Caco-2 (cell line): Measurements from ENCODE around the gene XRCC3. TPM values are rescaled to one million over a fixed set of nuclear protein-coding genes. Genes with fewer than 3 reads are reported as not detected.

Source experiments
- BruUV-seq: library from RNA; stranded (reverse); fragments of 400-500 nt; replicated peaks from 2 replicates; lab custom pipeline; 2021; lab: Mats Ljungman, UMichigan
- CTCF ChIA-PET: fragments of 300-600 bp; sonication (Branson Sonifier 250); formaldehyde crosslinking; loops from one replicate; lab custom pipeline; 2022; ENCODE audit warnings: antibody characterized with exemption; lab: Charles Lee
- POLR2A ChIA-PET: fragments of 300-600 bp; sonication (Branson Sonifier 250); formaldehyde crosslinking; loops from one replicate; lab custom pipeline; 2022; ENCODE audit warnings: antibody characterized with exemption; lab: Charles Lee
- DNase-seq, 2 experiments: peaks; one replicate each; pipeline versions ENCODE4 v3.0.0 to v3.0.0-alpha.2; 2020 to 2022
- H3K27me3 ChIP-seq: replicated peaks from 2 replicates; pipeline ENCODE4 v1.6.0; 2011; ENCODE audit warnings: low read length; ENCODE audit not compliant: control insufficient read depth, insufficient read depth
- H3K36me3 ChIP-seq: 2 replicates; pipeline ENCODE4 v1.5.1; 2011; ENCODE audit warnings: low read length; ENCODE audit not compliant: control insufficient read depth, insufficient read depth
- H3K4me1 ChIP-seq: fragments of 250-450 bp; sonication (Bioruptor Pico); 2 replicates; pipeline ENCODE4 v1.5.1; 2020; ENCODE audit warnings: mild to moderate bottlenecking
- H3K4me3 ChIP-seq: 2 replicates; pipeline ENCODE4 v1.5.1; 2011; ENCODE audit warnings: low read depth, mild to moderate bottlenecking, control low read depth, low read length
- H3K9me3 ChIP-seq: fragments of 250-450 bp; sonication (Bioruptor Pico); 2 replicates; pipeline ENCODE4 v1.5.1; 2020; ENCODE audit warnings: mild to moderate bottlenecking, moderate library complexity
- H3K27ac Mint-ChIP-seq: one replicate; pipeline ENCODE4 v1.8.0; 2022; ENCODE audit warnings: mixed read lengths; ENCODE audit not compliant: unreplicated experiment
- H3K27me3 Mint-ChIP-seq: one replicate; pipeline ENCODE4 v1.8.0; 2022; ENCODE audit warnings: mixed read lengths; ENCODE audit not compliant: insufficient read depth, unreplicated experiment
- H3K36me3 Mint-ChIP-seq: one replicate; pipeline ENCODE4 v1.8.0; 2022; ENCODE audit warnings: mild to moderate bottlenecking, mixed read lengths; ENCODE audit not compliant: insufficient read depth, unreplicated experiment
- H3K4me1 Mint-ChIP-seq: one replicate; pipeline ENCODE4 v1.8.0; 2022; ENCODE audit warnings: low read depth, mixed read lengths; ENCODE audit not compliant: unreplicated experiment
- H3K4me3 Mint-ChIP-seq: one replicate; pipeline ENCODE4 v1.8.0; 2022; ENCODE audit warnings: mild to moderate bottlenecking, moderate library complexity, mixed read lengths; ENCODE audit not compliant: unreplicated experiment
- H3K9me3 Mint-ChIP-seq: one replicate; pipeline ENCODE4 v1.8.0; 2022; ENCODE audit warnings: mixed read lengths; ENCODE audit not compliant: unreplicated experiment
- intact Hi-C: fragments of 100-400 bp; cut with micrococcal nuclease; formaldehyde crosslinking; loops from one replicate; pipeline ENCODE4 v1.10.0; 2022; ENCODE audit not compliant: unreplicated experiment
- total RNA-seq: library from RNA; stranded (reverse); gene quantifications from 2 replicates; pipeline ENCODE4 v1.2.3, GENCODE V29; 2022
- TF ChIP-seq, protein P1 (sequence below), 2 experiments: fragments of 200-600 bp in 1 of 2; IDR thresholded peaks; 1 replicate in 1 of 2; 2 replicates in 1 of 2; pipeline versions ENCODE4 v1.5.1 to v1.8.0; 2011 to 2022; ENCODE audit warnings: antibody characterized with exemption in 1 of 2, control low read depth in 1 of 2, inconsistent platforms in 1 of 2, low read depth in 1 of 2, low read length in 1 of 2, mild to moderate bottlenecking in 1 of 2, moderate library complexity in 1 of 2; ENCODE audit not compliant: insufficient read depth in 1 of 2, severe bottlenecking in 1 of 2, unreplicated experiment in 1 of 2

XRCC3 gene
- total RNA-seq, 1 experiment from 2014 or later: 44.0 TPM

DNA sequence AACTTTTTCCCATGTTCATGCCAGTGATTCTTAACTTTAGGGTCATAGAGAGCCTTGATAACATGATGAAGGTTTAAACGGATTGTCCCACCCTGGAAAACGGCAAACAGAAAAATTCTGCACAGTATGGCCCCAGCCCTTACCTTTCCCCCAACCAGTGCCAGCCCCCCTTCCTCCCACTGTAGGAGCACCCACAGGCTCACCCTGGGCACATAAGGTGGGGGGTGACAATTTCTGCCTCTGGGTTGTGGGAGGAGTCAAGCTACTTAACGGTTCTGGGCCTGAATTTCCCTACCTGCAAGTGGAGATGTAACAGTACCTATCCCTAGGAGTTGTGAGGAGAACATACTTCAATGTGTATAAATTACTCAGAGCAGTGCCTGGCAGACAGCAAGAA is 18.0 kb downstream of the XRCC3 start:
- TF ChIP-seq, protein P1, sequence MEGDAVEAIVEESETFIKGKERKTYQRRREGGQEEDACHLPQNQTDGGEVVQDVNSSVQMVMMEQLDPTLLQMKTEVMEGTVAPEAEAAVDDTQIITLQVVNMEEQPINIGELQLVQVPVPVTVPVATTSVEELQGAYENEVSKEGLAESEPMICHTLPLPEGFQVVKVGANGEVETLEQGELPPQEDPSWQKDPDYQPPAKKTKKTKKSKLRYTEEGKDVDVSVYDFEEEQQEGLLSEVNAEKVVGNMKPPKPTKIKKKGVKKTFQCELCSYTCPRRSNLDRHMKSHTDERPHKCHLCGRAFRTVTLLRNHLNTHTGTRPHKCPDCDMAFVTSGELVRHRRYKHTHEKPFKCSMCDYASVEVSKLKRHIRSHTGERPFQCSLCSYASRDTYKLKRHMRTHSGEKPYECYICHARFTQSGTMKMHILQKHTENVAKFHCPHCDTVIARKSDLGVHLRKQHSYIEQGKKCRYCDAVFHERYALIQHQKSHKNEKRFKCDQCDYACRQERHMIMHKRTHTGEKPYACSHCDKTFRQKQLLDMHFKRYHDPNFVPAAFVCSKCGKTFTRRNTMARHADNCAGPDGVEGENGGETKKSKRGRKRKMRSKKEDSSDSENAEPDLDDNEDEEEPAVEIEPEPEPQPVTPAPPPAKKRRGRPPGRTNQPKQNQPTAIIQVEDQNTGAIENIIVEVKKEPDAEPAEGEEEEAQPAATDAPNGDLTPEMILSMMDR (IDR thresholded peaks at IDR 0.05; ENCODE audit: insufficient read depth in 1 of 2, low read depth in 1 of 2, low read length in 1 of 2, severe bottlenecking in 1 of 2, unreplicated experiment in 1 of 2): no peak
- H3K36me3 ChIP-seq: peaks cover 2% of the 10 kb centered on the region; the same call in 1 of the 2 replicates
- H3K27me3 ChIP-seq: no peaks in the 10 kb centered on the region
- H3K9me3 Mint-ChIP-seq: no peaks in the 10 kb centered on the region
- ChIA-PET POLR2A (no interaction called here), CTCF (no interaction called here)
- intact Hi-C loops: no loop called here
- no peak overlapping the region for H3K27ac Mint-ChIP-seq
- no peaks in the 10 kb centered on the region for H3K4me1 ChIP-seq
- H3K4me3 ChIP-seq: no peak overlapping the region
- no peaks in the 10 kb centered on the region for H3K4me1 Mint-ChIP-seq
- H3K4me3 Mint-ChIP-seq: no peak overlapping the region
- no TSS peak for BruUV-seq
- DNase-seq: no peak
- H3K27me3 Mint-ChIP-seq: no peaks in the 10 kb centered on the region
- no peaks in the 10 kb centered on the region for H3K9me3 ChIP-seq
- peaks cover 87% of the 10 kb centered on the region for H3K36me3 Mint-ChIP-seq

GRCh38 chr14:103696466-103697071 is 18.7 kb downstream of the XRCC3 start:
- Mint-ChIP-seq H3K4me3 (no peak overlapping the region), H3K27ac (no peak overlapping the region), H3K27me3 (no peaks in the 10 kb centered on the region), H3K9me3 (no peaks in the 10 kb centered on the region), H3K4me1 (no peaks in the 10 kb centered on the region), H3K36me3 (peaks cover 87% of the 10 kb centered on the region)
- CTCF ChIA-PET: no interaction called here
- H3K4me1 ChIP-seq: no peaks in the 10 kb centered on the region
- POLR2A ChIA-PET: no interaction called here
- no peak overlapping the region for H3K4me3 ChIP-seq
- H3K9me3 ChIP-seq: no peaks in the 10 kb centered on the region
- BruUV-seq: no TSS peak
- DNase-seq: no peak
- TF ChIP-seq, protein P1 (IDR thresholded peaks at IDR 0.05; ENCODE audit: insufficient read depth in 1 of 2, low read depth in 1 of 2, low read length in 1 of 2, severe bottlenecking in 1 of 2, unreplicated experiment in 1 of 2): no peak
- H3K36me3 ChIP-seq: peaks cover 2% of the 10 kb centered on the region; the same call in 1 of the 2 replicates
- H3K27me3 ChIP-seq: no peaks in the 10 kb centered on the region
- intact Hi-C loops: no loop called here

DNA sequence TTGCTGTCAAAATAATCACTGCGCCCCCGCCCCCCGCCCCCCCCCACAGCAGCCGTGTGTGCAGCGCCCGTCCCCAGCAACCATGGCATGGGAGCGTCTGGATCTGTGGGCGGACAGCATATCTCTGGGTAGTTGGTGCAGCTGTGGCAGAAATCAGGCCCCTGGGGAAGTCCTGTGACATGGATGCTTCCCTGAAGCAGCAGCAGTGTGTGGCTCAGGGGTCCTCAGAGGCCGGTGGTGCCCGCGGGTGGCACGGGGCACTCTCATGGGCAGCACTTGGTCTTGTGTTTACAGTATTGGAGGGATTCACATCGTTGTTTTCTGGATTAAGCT is 19.2 kb downstream of the XRCC3 start:
- TF ChIP-seq, protein P1 (IDR thresholded peaks at IDR 0.05; ENCODE audit: insufficient read depth in 1 of 2, low read depth in 1 of 2, low read length in 1 of 2, severe bottlenecking in 1 of 2, unreplicated experiment in 1 of 2): no peak
- BruUV-seq: no TSS peak
- Mint-ChIP-seq H3K36me3 (peaks cover 82% of the 10 kb centered on the region), H3K27me3 (no peaks in the 10 kb centered on the region), H3K27ac (peak overlapping the region; percentile 77), H3K4me3 (no peak overlapping the region), H3K4me1 (no peaks in the 10 kb centered on the region), H3K9me3 (no peaks in the 10 kb centered on the region)
- Histone ChIP-seq H3K9me3 (no peaks in the 10 kb centered on the region), H3K36me3 (peaks cover 2% of the 10 kb centered on the region; the same call in 1 of the 2 replicates), H3K27me3 (no peaks in the 10 kb centered on the region), H3K4me1 (no peaks in the 10 kb centered on the region), H3K4me3 (no peak overlapping the region)
- ChIA-PET POLR2A (no interaction called here), CTCF (no interaction called here)
- no peak for DNase-seq
- intact Hi-C loops: no loop called here
